Ovary (tissue), 9 donors: ENCODE measurements around the gene GON4L. TPM values are rescaled to one million over a fixed set of nuclear protein-coding genes. Genes with fewer than 3 reads are reported as not detected.

Source experiments
- DNase-seq, 5 donors: peaks; one replicate each; pipeline ENCODE4 v3.0.0-alpha.2; 2019 to 2020
- H3K27ac ChIP-seq, 2 donors: fragments of 200-600 bp; one replicate each; pipeline versions ENCODE4 v1.5.1 to v1.8.0; 2019 to 2022
- H3K27me3 ChIP-seq: fragments of 200-600 bp; one replicate; pipeline ENCODE4 v1.8.0; 2022
- H3K36me3 ChIP-seq: fragments of 200-600 bp; sonication (generic); one replicate; pipeline ENCODE4 v1.5.1; 2019
- H3K4me1 ChIP-seq: one replicate; pipeline ENCODE4 v1.8.1; 2013; ENCODE audit warnings: mild to moderate bottlenecking, moderate library complexity; ENCODE audit not compliant: insufficient read depth
- H3K4me3 ChIP-seq: fragments of 200-600 bp; sonication (generic); one replicate; pipeline ENCODE4 v1.5.1; 2017
- H3K9me3 ChIP-seq, 2 donors: fragments of 200-600 bp in 1 of 2; sonication (generic) in 1 of 2; one replicate each; pipeline versions ENCODE4 v1.5.1 to v1.8.1; 2013 to 2019; ENCODE audit warnings: mild to moderate bottlenecking in 1 of 2, moderate library complexity in 1 of 2
- EP300 ChIP-seq: sonication (generic); formaldehyde crosslinking; IDR thresholded peaks from one replicate; pipeline ENCODE4 v1.6.1; 2017; ENCODE audit warnings: antibody characterized with exemption
- POLR2A ChIP-seq: fragments of 450-650 bp; IDR thresholded peaks from one replicate; pipeline ENCODE4 v1.6.1; 2017; ENCODE audit warnings: antibody characterized with exemption, mild to moderate bottlenecking, moderate library complexity
- WGBS, 3 donors: extraction: QIAGEN DNeasy Blood & Tissue Kit in 1 of 3; methylation state at CpG; one replicate each; pipeline versions ENCODE4 v1.1.5 to v1.1.7; 2013 to 2017; 5-methylcytosine and 5-hydroxymethylcytosine counted together
- intact Hi-C, 4 donors: fragments of 100-400 bp; cut with DNase I; formaldehyde crosslinking; loops; one replicate each; pipeline versions ENCODE4 v1.11.0 to v1.15.1; 2022 to 2023
- polyA plus RNA-seq, 2 donors: library from polyadenylated mRNA; stranded (reverse); fragments of 200-250 nt in 1 of 2; fragments of 350-450 nt in 1 of 2; fragmentation: Illumina TruSeq in 1 of 2; extraction: RNeasy Lipid Tissue Mini Kit (QIAGEN cat#74804) in 1 of 2; gene quantifications; one replicate each; pipeline ENCODE4 v1.2.3, GENCODE V29; 2013 to 2014
- total RNA-seq, 7 donors: library from RNA; depleted of rRNA in 2 of 7; stranded (reverse); fragments of >200 nt in 2 of 7; fragmentation: NEBNext Ultra II Directional in 3 of 7; extraction: Animal tissue kit (Norgen Biotek cat#: 25700) in 3 of 7; gene quantifications; one replicate each; pipeline versions ENCODE4 v1.1.0 to v1.2.4, GENCODE V29; 2016 to 2023
- TF ChIP-seq, protein P1 (sequence below), 3 donors: fragments of 450-650 bp in 2 of 3; fragments of 200-600 bp in 1 of 3; IDR thresholded peaks; one replicate each; pipeline versions ENCODE4 v1.5.1 to v1.8.0; 2016 to 2022; ENCODE audit warnings: antibody characterized with exemption in 3 of 3, mild to moderate bottlenecking in 1 of 3
- donor health status: DM: no; HTN: no; CAD: no; lungs with moderate emphysema.
- donor health status: DM: no; HTN: no; CAD: no.
- donor health status: Bipolar disorder and iron deficiency.
- donor health status: DM: yes; HTN: yes; CAD: no.
- donor health status: DM: no; HTN: no; CAD: no.
- donor health status: DM: yes; HTN: yes; CAD: no.

The GON4L gene
- total and polyA plus RNA-seq, 9 donors, result 16.0 to 57.5 (median 39.5) TPM

DNA sequence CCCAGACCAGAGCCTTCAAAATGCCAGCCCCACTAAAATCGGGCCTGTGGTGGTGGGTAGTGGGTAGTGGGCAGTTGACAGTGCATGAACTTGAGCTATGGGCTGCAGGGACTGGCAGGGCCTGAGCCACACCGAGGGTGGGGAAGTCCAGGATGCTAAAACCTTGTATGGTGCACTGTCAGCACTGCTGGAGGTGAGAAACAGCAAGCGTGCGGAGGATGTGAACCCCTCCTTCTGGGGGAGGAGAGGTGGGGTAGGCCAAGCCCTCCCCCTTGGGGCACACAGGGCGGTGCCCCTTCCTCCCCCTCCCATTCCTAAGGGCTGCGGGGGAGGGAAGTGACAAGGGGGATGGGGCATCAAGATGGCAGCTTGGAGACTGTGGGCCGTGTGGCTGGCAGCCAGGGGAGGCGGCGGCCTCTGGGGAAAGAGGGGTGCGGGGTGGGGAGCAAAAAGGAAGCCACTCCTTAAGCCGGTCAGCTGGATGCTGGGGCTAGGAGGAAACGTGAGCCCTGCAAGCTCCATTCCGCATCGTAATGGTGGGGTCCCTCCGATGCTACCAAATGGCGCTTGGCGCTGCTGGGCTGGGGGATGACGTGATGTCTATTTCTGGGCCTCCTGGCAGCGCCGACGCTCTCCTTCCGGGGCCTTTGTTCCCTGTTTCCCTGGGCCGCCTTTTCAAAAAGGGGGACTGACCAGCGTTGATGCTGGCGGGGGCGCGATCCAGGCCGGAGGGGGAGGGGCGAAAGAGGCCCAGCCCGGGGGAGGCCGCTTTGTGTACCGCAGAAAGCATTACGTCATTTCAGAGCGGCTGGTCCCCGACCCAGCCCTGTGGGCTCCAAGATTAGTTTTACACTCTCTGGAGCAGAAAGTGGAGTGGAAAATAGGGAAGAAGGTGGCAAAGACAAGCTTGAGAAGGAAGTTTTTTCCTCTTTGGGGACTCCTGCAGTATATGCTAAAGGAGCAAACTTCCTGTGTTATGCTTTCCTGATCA lies 3.2 kb upstream of the GON4L start:
- H3K27me3 ChIP-seq, result no peaks in the 10 kb centered on the region
- peak; percentile 88 to 92 (median 90) for DNase-seq
- whole genome bisulfite sequencing, 3 donors, result 1 to 2% (median 2%) methylated on average over 35 of the region's 35 CpGs

DNA sequence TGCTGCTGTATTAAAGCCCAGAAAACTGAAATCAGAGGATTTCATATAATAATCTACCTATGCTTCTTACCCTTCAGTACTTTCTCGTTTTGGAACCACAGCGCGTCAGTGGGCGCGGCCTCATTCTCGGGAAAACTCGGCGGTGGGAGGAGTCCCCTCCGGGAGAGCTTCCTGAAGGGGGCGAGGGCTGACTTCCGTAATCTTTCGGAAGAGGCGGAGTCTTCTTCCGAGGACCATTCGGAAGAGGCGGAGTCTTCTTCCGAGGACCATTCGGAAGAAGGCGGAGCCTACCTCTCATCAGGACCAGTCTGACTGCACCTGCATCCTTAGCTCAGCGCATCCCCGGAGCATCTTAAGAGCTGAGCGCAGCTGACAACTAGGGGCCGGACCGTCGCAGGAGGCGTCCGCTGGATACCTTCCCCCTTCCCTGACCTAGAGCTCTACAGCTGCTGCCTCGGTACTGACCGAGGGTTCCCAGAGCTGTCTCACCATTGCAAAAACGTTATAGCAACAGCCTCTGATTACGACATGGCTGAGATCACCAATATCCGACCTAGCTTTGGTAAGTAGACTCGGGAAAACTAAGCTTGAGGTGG lies 2.3 kb upstream of the GON4L start, which contains the start of gene SYT11:
TSS of gene SYT11 (plus strand) at position 334 of the 596 bp plus-strand sequence. CDS start at position 529, 195 bp downstream.
- H3K4me1 ChIP-seq, result peaks cover 7% of the 10 kb centered on the region
- peak within 1 kb of the TSS; percentile 88 to 89 for H3K27ac ChIP-seq
- H3K36me3 ChIP-seq, result no peaks in the 10 kb centered on the region
- peak; percentile 96 to 97 (median 96) for DNase-seq
- peak within 1 kb of the TSS; percentile 45 for H3K4me3 ChIP-seq
- 0 to 2% (median 1%) methylated on average over 32 to 33 of the region's 33 CpGs for WGBS, 3 donors
- peak; percentile 51 for TF ChIP-seq POLR2A
- TF ChIP-seq EP300, result no peak
- TF ChIP-seq, protein P1, sequence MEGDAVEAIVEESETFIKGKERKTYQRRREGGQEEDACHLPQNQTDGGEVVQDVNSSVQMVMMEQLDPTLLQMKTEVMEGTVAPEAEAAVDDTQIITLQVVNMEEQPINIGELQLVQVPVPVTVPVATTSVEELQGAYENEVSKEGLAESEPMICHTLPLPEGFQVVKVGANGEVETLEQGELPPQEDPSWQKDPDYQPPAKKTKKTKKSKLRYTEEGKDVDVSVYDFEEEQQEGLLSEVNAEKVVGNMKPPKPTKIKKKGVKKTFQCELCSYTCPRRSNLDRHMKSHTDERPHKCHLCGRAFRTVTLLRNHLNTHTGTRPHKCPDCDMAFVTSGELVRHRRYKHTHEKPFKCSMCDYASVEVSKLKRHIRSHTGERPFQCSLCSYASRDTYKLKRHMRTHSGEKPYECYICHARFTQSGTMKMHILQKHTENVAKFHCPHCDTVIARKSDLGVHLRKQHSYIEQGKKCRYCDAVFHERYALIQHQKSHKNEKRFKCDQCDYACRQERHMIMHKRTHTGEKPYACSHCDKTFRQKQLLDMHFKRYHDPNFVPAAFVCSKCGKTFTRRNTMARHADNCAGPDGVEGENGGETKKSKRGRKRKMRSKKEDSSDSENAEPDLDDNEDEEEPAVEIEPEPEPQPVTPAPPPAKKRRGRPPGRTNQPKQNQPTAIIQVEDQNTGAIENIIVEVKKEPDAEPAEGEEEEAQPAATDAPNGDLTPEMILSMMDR (IDR thresholded peaks at IDR 0.05), result no peak
- no peaks in the 10 kb centered on the region for H3K9me3 ChIP-seq
- no peaks in the 10 kb centered on the region for H3K27me3 ChIP-seq
- intact Hi-C loops, result no loop called here

More for the DNA sequence above, 3.2 kb upstream of the GON4L start:
- no peaks in the 10 kb centered on the region for H3K36me3 ChIP-seq
- H3K4me1 ChIP-seq, result peaks cover 7% of the 10 kb centered on the region
- intact Hi-C loops, result loop anchor here in 1 of 4 donors (5.0 kb wide), 1 partner anchor 117 kb away; the partner anchor contains the start of gene ARHGEF2
- H3K4me3 ChIP-seq, result peak overlapping the region; percentile 39
- TF ChIP-seq, protein P1 (IDR thresholded peaks at IDR 0.05), result peak in 1 of 3 donors; percentile 15
- TF ChIP-seq POLR2A (peak; percentile 47), EP300 (no peak)
- no peaks in the 10 kb centered on the region for H3K9me3 ChIP-seq
- H3K27ac ChIP-seq, result peak overlapping the region; percentile 88 to 89

DNA sequence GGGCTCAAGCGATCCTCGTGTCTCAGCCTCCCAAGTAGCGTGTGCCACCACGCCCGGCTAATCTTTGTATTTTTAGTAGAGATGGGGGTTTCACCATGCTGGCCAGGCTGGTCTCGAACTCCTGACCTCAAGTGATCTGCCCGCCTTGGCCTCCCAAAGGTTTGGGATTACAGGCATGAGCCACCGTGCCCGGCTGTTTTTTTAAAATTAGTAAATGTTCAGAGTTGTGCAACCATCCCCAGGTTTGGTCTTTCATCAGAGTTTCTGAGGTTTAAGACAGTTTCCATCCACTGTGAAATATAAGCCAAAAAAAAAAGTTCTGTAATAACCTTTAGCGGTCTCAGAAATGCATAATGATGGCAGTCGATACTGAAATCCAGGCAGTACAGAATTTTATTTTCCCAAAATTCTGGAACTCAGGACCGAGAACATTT lies 1.8 kb upstream of the GON4L start:
- DNase-seq, result peak; percentile 43 to 64 (median 47)
- peaks cover 7% of the 10 kb centered on the region for H3K4me1 ChIP-seq
- no peaks in the 10 kb centered on the region for H3K36me3 ChIP-seq
- intact Hi-C loops, result no loop called here
- no peaks in the 10 kb centered on the region for H3K9me3 ChIP-seq
- peak overlapping the region; percentile 59 to 88 for H3K27ac ChIP-seq
- WGBS, 3 donors, result 38 to 54% (median 45%) methylated on average over 12 of the region's 12 CpGs
- peak overlapping the region; percentile 45 for H3K4me3 ChIP-seq
- no peaks in the 10 kb centered on the region for H3K27me3 ChIP-seq
- TF ChIP-seq EP300 (no peak), POLR2A (no peak)
- TF ChIP-seq, protein P1 (IDR thresholded peaks at IDR 0.05), result no peak

DNA sequence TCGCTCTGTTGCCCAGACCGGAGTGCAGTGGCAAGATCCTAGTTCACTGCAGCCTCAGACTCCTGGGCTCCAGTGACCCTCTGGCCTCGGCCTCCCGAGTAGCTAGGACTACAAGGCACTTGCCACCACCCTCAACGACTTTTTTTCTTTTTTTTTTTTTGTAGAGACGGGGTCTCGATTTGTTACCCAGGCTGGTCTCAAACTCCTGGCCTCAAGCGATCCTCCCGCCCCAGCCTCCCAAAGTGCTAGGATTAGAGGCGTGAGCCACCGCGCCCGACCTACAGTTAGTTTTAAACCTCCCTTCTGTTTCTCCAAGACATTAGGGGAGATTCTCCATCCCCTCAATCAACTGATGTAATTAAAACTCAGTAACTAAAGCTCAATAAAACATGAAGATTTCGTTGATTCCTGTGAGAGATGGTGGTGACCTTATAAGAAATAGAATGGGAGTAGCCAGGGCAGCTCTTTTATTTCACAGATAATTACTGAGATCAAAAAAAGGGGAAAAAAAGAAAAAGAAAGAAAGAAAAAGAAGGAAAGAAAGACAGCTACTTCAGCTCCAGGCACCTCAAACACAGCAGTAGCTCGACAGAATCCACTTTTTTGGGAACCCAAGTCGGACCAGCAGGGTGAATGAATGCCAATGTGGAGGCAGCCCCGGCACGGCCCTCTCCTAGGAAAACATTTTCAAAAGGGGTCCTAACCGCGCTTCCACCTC lies 598 bp downstream of the GON4L start:
- TF ChIP-seq POLR2A, result no peak
- TF ChIP-seq, protein P1 (IDR thresholded peaks at IDR 0.05), result no peak
- peak in 1 of 5 donors; percentile 26 for DNase-seq
- Histone ChIP-seq H3K27ac (peak overlapping the region; percentile 11 to 70), H3K27me3 (no peaks in the 10 kb centered on the region), H3K9me3 (no peaks in the 10 kb centered on the region), H3K36me3 (no peaks in the 10 kb centered on the region), H3K4me3 (peak overlapping the region; percentile 82), H3K4me1 (peaks cover 8% of the 10 kb centered on the region)
- WGBS, 3 donors, result 45 to 51% (median 48%) methylated on average over 20 of the region's 20 CpGs
- intact Hi-C loops, result no loop called here
